A549 (cell line): ENCODE data around the gene PLEKHA5.

Experiments
- ELK1 ChIP-seq: fragments of 150-350 bp; IDR thresholded peaks from 2 replicates; pipeline ENCODE4 v1.6.1; 2014; ENCODE audit warnings: low read depth, mild to moderate bottlenecking, low read length
- ESRRA ChIP-seq: fragments of 150-350 bp; IDR thresholded peaks from 2 replicates; pipeline ENCODE4 v1.6.1; 2014; ENCODE audit warnings: mild to moderate bottlenecking, low read length, borderline replicate concordance
- FOSL2 ChIP-seq, 2 experiments: fragments of 450-650 bp in 1 of 2; fragments of >200 bp in 1 of 2; sonication (Bioruptor Twin) in 1 of 2; formaldehyde crosslinking; IDR thresholded peaks; 2 replicates each; pipeline versions ENCODE4 v1.5.0 to v1.6.1; 2016 to 2020; ENCODE audit warnings: mild to moderate bottlenecking in 1 of 2, moderate library complexity in 1 of 2
- JUNB ChIP-seq: fragments of >200 bp; sonication (Bioruptor Twin); formaldehyde crosslinking; IDR thresholded peaks from 2 replicates; pipeline ENCODE4 v1.6.1; 2016
- KDM1A ChIP-seq: fragments of 200-600 bp; sonication (generic); IDR thresholded peaks from 2 replicates; pipeline ENCODE4 v1.6.1; 2016; ENCODE audit warnings: low read depth, mild to moderate bottlenecking
- POLR2A ChIP-seq: IDR thresholded peaks from 2 replicates; pipeline ENCODE4 v1.6.1; 2012; ENCODE audit warnings: mild to moderate bottlenecking, low read length
- ZC3H11A ChIP-seq: fragments of 450-650 bp; IDR thresholded peaks from 2 replicates; pipeline ENCODE4 v1.6.1; 2014; ENCODE audit warnings: antibody characterized with exemption, mild to moderate bottlenecking
- TF ChIP-seq, protein P1 (sequence below): fragments of >200 bp; sonication (Bioruptor Twin); formaldehyde crosslinking; IDR thresholded peaks from 3 replicates; pipeline ENCODE4 v1.5.1; 2016

GRCh38 chr12:19169222-19169621 lies 39.7 kb downstream of the PLEKHA5 start:
- TF ChIP-seq FOSL2 (IDR thresholded peaks at IDR 0.05) (no peak), FOSL2 (CRISPR knock-in tag; IDR thresholded peaks at IDR 0.05) (no peak), ZC3H11A (no peak), KDM1A (no peak), ESRRA (no peak), POLR2A (no peak), ELK1 (no peak), JUNB (no peak)
- TF ChIP-seq, protein P1, sequence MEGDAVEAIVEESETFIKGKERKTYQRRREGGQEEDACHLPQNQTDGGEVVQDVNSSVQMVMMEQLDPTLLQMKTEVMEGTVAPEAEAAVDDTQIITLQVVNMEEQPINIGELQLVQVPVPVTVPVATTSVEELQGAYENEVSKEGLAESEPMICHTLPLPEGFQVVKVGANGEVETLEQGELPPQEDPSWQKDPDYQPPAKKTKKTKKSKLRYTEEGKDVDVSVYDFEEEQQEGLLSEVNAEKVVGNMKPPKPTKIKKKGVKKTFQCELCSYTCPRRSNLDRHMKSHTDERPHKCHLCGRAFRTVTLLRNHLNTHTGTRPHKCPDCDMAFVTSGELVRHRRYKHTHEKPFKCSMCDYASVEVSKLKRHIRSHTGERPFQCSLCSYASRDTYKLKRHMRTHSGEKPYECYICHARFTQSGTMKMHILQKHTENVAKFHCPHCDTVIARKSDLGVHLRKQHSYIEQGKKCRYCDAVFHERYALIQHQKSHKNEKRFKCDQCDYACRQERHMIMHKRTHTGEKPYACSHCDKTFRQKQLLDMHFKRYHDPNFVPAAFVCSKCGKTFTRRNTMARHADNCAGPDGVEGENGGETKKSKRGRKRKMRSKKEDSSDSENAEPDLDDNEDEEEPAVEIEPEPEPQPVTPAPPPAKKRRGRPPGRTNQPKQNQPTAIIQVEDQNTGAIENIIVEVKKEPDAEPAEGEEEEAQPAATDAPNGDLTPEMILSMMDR, result no peak
